NCI-H460 (cell line): ENCODE measurements around the gene ODF4. TPM values are rescaled to one million over a fixed set of nuclear protein-coding genes. Genes with fewer than 3 reads are reported as not detected.
"Not testable (repeated sequence)": the region's sequence is repeated elsewhere in the genome, so short reads cannot be mapped to it uniquely, and the experiment has no call there.

Experiments used
- DNase-seq: peaks from one replicate; pipeline ENCODE4 v3.0.0-alpha.2; 2016; ENCODE audit warnings: low read depth; ENCODE audit errors: extremely low read depth
- small RNA-seq, 2 experiments: library from RNA; depleted of rRNA; stranded (forward); fragments of <200 nt; gene quantifications; one replicate each; pipeline ENCODE3, GENCODE V24; 2014
- total RNA-seq: library from RNA; depleted of rRNA; stranded (reverse); fragments of >200 nt; shearing (Covaris generic); gene quantifications from 2 replicates; pipeline ENCODE4 v1.2.3, GENCODE V29; 2014; rRNA removed

ODF4 gene
- total RNA-seq, 1 experiment from 2014 or later: not detected

DNA sequence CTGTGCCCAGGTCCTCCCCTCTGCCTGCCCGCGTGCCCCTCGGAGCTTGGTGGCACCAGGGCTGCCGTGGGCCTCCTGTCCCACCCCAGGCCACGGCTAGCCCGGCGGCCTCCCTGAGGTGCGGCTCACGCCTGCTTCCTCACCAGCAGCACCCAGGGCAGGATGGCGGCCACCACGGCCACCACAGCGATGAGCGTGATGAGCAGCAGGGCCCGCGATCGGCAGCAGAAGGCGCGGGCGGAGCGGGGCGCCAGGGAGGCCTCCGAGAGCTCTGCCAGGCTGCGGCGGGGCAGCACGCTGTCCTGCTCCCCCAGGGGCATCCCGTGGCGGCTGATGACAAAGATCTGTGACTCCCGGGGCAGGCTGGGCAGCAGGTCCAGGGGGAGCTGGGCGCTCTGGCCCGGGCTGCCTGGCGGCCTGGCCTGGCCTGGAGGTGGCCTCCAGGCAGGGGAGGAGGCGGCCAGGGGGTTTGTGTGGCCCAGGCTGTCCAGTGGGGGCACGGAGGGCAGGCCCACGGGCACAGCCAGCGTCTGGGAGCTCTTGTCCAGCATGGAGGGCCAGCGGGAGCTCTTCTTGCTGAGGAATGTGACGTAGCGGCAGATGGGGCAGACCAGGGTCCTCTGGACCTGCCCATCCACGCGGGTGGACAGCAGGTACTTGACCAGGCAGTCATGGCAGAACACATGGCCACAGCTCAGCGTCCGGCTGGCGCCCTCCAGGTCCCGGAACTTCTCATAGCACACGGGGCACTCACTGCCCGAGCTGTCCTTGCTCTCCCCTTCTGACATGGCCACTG, 53.2 kb downstream of the ODF4 start:
- DNase-seq: no peak

DNA sequence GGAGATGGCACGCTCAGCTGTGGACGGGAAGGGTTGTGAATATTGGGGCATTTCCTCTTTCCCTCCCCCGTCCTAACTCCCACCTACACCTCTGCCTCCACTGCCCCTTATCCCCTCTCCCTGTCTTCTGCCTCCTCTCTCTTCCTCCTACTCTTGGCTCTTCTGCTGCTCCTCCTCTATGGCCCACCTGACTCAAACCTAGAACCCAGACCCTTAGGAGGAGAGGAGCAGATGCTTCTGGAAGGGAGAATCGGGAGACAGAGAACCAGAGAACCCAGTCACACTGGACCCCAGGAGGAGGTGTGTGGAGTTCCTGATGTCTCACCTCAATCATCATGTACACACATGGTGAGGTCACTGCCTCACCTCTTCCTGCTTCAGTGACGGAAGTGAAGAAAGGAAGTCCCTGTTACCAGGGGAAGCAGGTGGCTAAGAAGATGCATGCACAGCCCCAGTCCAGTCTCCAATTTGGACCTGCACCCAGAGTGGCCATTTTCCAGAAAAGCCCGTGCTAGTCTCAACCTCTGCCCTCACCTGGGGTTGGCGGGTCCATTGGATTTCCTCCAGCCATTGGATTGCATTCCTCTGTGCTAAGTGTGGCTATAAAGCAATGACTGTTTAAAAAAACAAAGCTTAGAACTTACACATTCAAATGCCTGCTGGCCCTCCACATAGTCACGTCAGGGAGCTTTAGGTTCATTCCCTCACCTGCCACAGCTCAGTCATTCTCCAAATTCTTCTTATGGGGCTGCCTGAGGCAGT, 54.0 kb downstream of the ODF4 start:
- no peak for DNase-seq

DNA sequence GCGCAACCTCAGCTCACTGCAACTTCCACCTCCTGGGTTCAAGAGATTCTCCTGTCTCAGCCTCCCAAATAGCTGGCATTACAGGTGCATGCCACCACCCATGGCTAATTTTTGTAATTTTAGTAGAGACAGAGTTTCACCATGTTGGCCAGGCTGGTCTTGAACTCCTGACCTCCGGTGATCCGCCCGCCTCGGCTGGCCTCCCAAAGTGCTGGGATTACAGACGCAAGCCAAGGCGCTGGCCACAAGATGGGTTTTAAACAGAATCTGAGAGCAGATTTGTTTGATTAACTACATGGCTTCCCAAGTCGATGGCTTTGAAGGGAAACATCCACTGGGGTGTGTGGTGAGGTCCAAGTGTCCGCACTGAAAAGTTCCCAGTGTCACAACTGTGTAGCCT, 54.9 kb downstream of the ODF4 start:
- not testable (repeated sequence) for DNase-seq

Small RNAs within 50 kb of the gene (small RNA-seq; reads per million reads assigned to genes)
- 0.06 to 0.12 reads per million in 2 experiments for gene RF00265

Other genes with a start within 250 kb of the ODF4 start
- gene ALOXE3, start 221.3 kb upstream of the ODF4 start, total RNA-seq: 0.06 TPM in 1 of 2 replicates, not detected in the other
- 9.0 and 9.4 TPM in 2 replicates for gene HES7, start 215.7 kb upstream of the ODF4 start, total RNA-seq
- 4.6 and 6.5 TPM in 2 replicates for gene PER1, start 187.4 kb upstream of the ODF4 start, total RNA-seq
- gene VAMP2, start 176.9 kb upstream of the ODF4 start, total RNA-seq: 6.0 and 8.0 TPM in 2 replicates
- 26.6 and 27.9 TPM in 2 replicates for gene TMEM107, start 163.5 kb upstream of the ODF4 start, total RNA-seq
- gene BORCS6, start 149.7 kb upstream of the ODF4 start, total RNA-seq: 4.0 and 5.5 TPM in 2 replicates
- gene AURKB, start 129.3 kb upstream of the ODF4 start, total RNA-seq: 64.1 and 69.2 TPM in 2 replicates
- gene CTC1, start 91.8 kb upstream of the ODF4 start, total RNA-seq: 14.2 and 16.2 TPM in 2 replicates
- 54.7 and 57.4 TPM in 2 replicates for gene PFAS, start 90.6 kb upstream of the ODF4 start, total RNA-seq
- 32.1 and 41.2 TPM in 2 replicates for gene RANGRF, start 51.2 kb upstream of the ODF4 start, total RNA-seq
- gene SLC25A35, start 44.4 kb upstream of the ODF4 start, total RNA-seq: 1.7 and 2.5 TPM in 2 replicates
- gene ARHGEF15, start 29.6 kb upstream of the ODF4 start, total RNA-seq: not detected in 2 replicates
- gene RPL26, start 43.4 kb downstream of the ODF4 start, total RNA-seq: 7,995 and 8,048 TPM in 2 replicates
- not detected in 2 replicates for gene RNF222, start 58.0 kb downstream of the ODF4 start, total RNA-seq
- gene NDEL1, start 96.0 kb downstream of the ODF4 start, total RNA-seq: 46.7 and 63.1 TPM in 2 replicates